H9 (cell line): ENCODE data around the gene IGSF9. TPM values are rescaled to one million over a fixed set of nuclear protein-coding genes. Genes with fewer than 3 reads are reported as not detected.

ENCODE experiments used
- DNase-seq: peaks from one replicate; pipeline ENCODE4 v3.0.0-alpha.2; 2017
- H2AFZ ChIP-seq: one replicate; pipeline ENCODE4 v1.6.1; 2013; ENCODE audit warnings: mild to moderate bottlenecking, low read length, control low read depth, moderate library complexity
- H2AK5ac ChIP-seq: 2 replicates; pipeline ENCODE4 v1.6.1; 2013; ENCODE audit warnings: low read length, control low read depth, mixed read lengths; ENCODE audit not compliant: insufficient read length
- H2BK120ac ChIP-seq: one replicate; pipeline ENCODE4 v1.6.1; 2013; ENCODE audit warnings: low read depth, mild to moderate bottlenecking, low read length, control low read depth, inconsistent platforms; ENCODE audit not compliant: poor library complexity, severe bottlenecking
- H2BK12ac ChIP-seq: 2 replicates; pipeline ENCODE4 v1.6.1; 2013; ENCODE audit warnings: low read length, control low read depth, mixed read lengths, low read depth; ENCODE audit not compliant: insufficient read length
- H2BK15ac ChIP-seq: 2 replicates; pipeline ENCODE4 v1.6.1; 2013; ENCODE audit warnings: low read depth, low read length, control low read depth
- H2BK20ac ChIP-seq: one replicate; pipeline ENCODE4 v1.6.1; 2013; ENCODE audit warnings: low read depth, mild to moderate bottlenecking, low read length, control low read depth, inconsistent platforms; ENCODE audit not compliant: poor library complexity, severe bottlenecking
- H2BK5ac ChIP-seq: 2 replicates; pipeline ENCODE4 v1.6.1; 2013; ENCODE audit warnings: low read length, control low read depth, mixed read lengths; ENCODE audit not compliant: insufficient read length
- H3K14ac ChIP-seq: 2 replicates; pipeline ENCODE4 v1.6.1; 2013; ENCODE audit warnings: low read length, control low read depth; ENCODE audit not compliant: insufficient read depth
- H3K18ac ChIP-seq: 2 replicates; pipeline ENCODE4 v1.6.1; 2013; ENCODE audit warnings: low read depth, mild to moderate bottlenecking, mixed read lengths, low read length, control low read depth; ENCODE audit not compliant: insufficient read length
- H3K23ac ChIP-seq: 2 replicates; pipeline ENCODE4 v1.6.1; 2013; ENCODE audit warnings: low read length, control low read depth, mixed read lengths, low read depth; ENCODE audit not compliant: insufficient read length
- H3K23me2 ChIP-seq: 2 replicates; pipeline ENCODE4 v1.6.1; 2013; ENCODE audit warnings: low read depth, mild to moderate bottlenecking, mixed read lengths, low read length, control low read depth; ENCODE audit not compliant: insufficient read length, poor library complexity, severe bottlenecking
- H3K27ac ChIP-seq: 2 replicates; pipeline ENCODE4 v1.5.1; 2013; ENCODE audit warnings: low read length, control low read depth, mixed read lengths, low read depth; ENCODE audit not compliant: insufficient read length
- H3K27me3 ChIP-seq: 2 replicates; pipeline ENCODE4 v1.6.1; 2013; ENCODE audit warnings: low read length, control low read depth, inconsistent platforms; ENCODE audit not compliant: insufficient read depth
- H3K4ac ChIP-seq: 2 replicates; pipeline ENCODE4 v1.6.1; 2013; ENCODE audit warnings: low read depth, mild to moderate bottlenecking, control low read depth, inconsistent platforms, low read length, moderate library complexity
- H3K4me1 ChIP-seq: 2 replicates; pipeline ENCODE4 v1.6.1; 2013; ENCODE audit warnings: low read length, control low read depth, inconsistent platforms; ENCODE audit not compliant: insufficient read depth
- H3K4me2 ChIP-seq: 2 replicates; pipeline ENCODE4 v1.6.1; 2013; ENCODE audit warnings: low read length, control low read depth, mixed read lengths; ENCODE audit not compliant: insufficient read length, insufficient read depth
- H3K56ac ChIP-seq: 2 replicates; pipeline ENCODE4 v1.6.1; 2013; ENCODE audit warnings: low read depth, mild to moderate bottlenecking, mixed read lengths, low read length, control low read depth; ENCODE audit not compliant: insufficient read length
- H3K79me1 ChIP-seq: 2 replicates; pipeline ENCODE4 v1.6.1; 2013; ENCODE audit warnings: low read depth, mild to moderate bottlenecking, moderate library complexity, low read length, control low read depth, inconsistent platforms; ENCODE audit not compliant: insufficient read depth, poor library complexity, severe bottlenecking
- H3K79me2 ChIP-seq: 2 replicates; pipeline ENCODE4 v1.6.1; 2013; ENCODE audit warnings: low read length, control low read depth, inconsistent platforms; ENCODE audit not compliant: insufficient read depth
- H3K9ac ChIP-seq: 2 replicates; pipeline ENCODE4 v1.6.1; 2013; ENCODE audit warnings: low read length, control low read depth, mixed read lengths; ENCODE audit not compliant: insufficient read length; ENCODE audit errors: extremely low read depth
- H3K9me3 ChIP-seq: one replicate; pipeline ENCODE4 v1.6.1; 2013; ENCODE audit warnings: low read depth, low read length, inconsistent platforms; ENCODE audit not compliant: control insufficient read depth
- H3T11ph ChIP-seq: one replicate; pipeline ENCODE4 v1.6.1; 2013; ENCODE audit warnings: mild to moderate bottlenecking, low read length, control low read depth, inconsistent platforms
- H4K20me1 ChIP-seq: one replicate; pipeline ENCODE4 v1.6.1; 2013; ENCODE audit not compliant: control insufficient read depth, insufficient read length, insufficient read depth
- H4K5ac ChIP-seq: 2 replicates; pipeline ENCODE4 v1.6.1; 2013; ENCODE audit warnings: low read depth, mild to moderate bottlenecking, mixed read lengths, low read length, control low read depth; ENCODE audit not compliant: insufficient read length
- H4K8ac ChIP-seq: replicated peaks from 2 replicates; pipeline ENCODE4 v1.6.1; 2013; ENCODE audit warnings: low read length, control low read depth, mixed read lengths, low read depth; ENCODE audit not compliant: insufficient read length
- H4K91ac ChIP-seq: 2 replicates; pipeline ENCODE4 v1.6.1; 2013; ENCODE audit warnings: low read depth, mild to moderate bottlenecking, moderate library complexity, mixed read lengths, low read length, control low read depth; ENCODE audit not compliant: insufficient read length
- H3K27ac Mint-ChIP-seq, 3 experiments: 2 replicates in 2 of 3; 3 replicates in 1 of 3; pipeline ENCODE4 v1.8.0; 2020 to 2021; ENCODE audit warnings: mixed read lengths in 3 of 3, mild to moderate bottlenecking in 1 of 3, moderate library complexity in 1 of 3
- H3K27me3 Mint-ChIP-seq: 2 replicates; pipeline ENCODE4 v1.8.0; 2021; ENCODE audit warnings: low read depth, mild to moderate bottlenecking, moderate library complexity, mixed read lengths
- H3K36me3 Mint-ChIP-seq, 3 experiments: 2 replicates in 2 of 3; 3 replicates in 1 of 3; pipeline ENCODE4 v1.8.0; 2020 to 2021; ENCODE audit warnings: low read depth in 3 of 3, mixed read lengths in 3 of 3; ENCODE audit not compliant: insufficient read depth in 1 of 3
- H3K4me1 Mint-ChIP-seq, 2 experiments: 2 replicates each; pipeline ENCODE4 v1.8.0; 2020; ENCODE audit warnings: mixed read lengths in 2 of 2
- H3K4me3 Mint-ChIP-seq, 2 experiments: 2 replicates in 1 of 2; 3 replicates in 1 of 2; pipeline ENCODE4 v1.8.0; 2020 to 2021; ENCODE audit warnings: mild to moderate bottlenecking in 2 of 2, mixed read lengths in 2 of 2, moderate library complexity in 1 of 2
- H3K9me3 Mint-ChIP-seq, 2 experiments: 2 replicates in 1 of 2; 3 replicates in 1 of 2; pipeline ENCODE4 v1.8.0; 2020; ENCODE audit warnings: mild to moderate bottlenecking in 2 of 2, mixed read lengths in 2 of 2, moderate library complexity in 1 of 2
- CTCF ChIP-seq: fragments of 200-600 bp; sonication (generic); conservative IDR thresholded peaks from 3 replicates; pipeline ENCODE4 v1.8.0; 2021; ENCODE audit warnings: antibody characterized with exemption, mild to moderate bottlenecking
- whole genome bisulfite sequencing: extraction: QIAGEN DNeasy Blood & Tissue Kit; methylation state at CpG from one replicate; pipeline ENCODE4 v1.1.7; 2013; ENCODE audit warnings: missing lambda C conversion rate, low lambda C conversion rate, mixed read lengths; ENCODE audit not compliant: insufficient read length; ENCODE audit errors: extremely low coverage; 5-methylcytosine and 5-hydroxymethylcytosine counted together
- total RNA-seq: library from RNA; stranded (reverse); gene quantifications from 2 replicates; pipeline ENCODE4 v1.2.1, GENCODE V29; 2021

IGSF9 gene
- total RNA-seq, 1 experiment from 2014 or later = 11.3 TPM

- Histone ChIP-seq H4K5ac (no peak overlapping the region), H3K27me3 (no peaks in the 10 kb centered on the region), H3K4ac (no peak overlapping the region), H2BK5ac (no peak overlapping the region), H2BK20ac (no peak overlapping the region), H3K4me2 (no peak overlapping the region), H3K18ac (no peak overlapping the region), H4K8ac (no peak overlapping the region), H2AFZ (no peak overlapping the region), H3K79me2 (no peaks in the 10 kb centered on the region), H2BK120ac (no peak overlapping the region), H4K91ac (no peak overlapping the region), H3K23me2 (peaks cover 17% of the 10 kb centered on the region), H3K4me1 (no peaks in the 10 kb centered on the region; the same call in 1 of the 2 replicates), H3K79me1 (no peaks in the 10 kb centered on the region), H4K20me1 (no peaks in the 10 kb centered on the region), H3K9ac (no peak overlapping the region), H3K9me3 (no peaks in the 10 kb centered on the region), H3K14ac (no peak overlapping the region), H3K56ac (no peak overlapping the region), H3K27ac (no peak overlapping the region), H3K23ac (no peak overlapping the region), H2BK15ac (no peak overlapping the region), H2BK12ac (no peak overlapping the region), H2AK5ac (no peak overlapping the region), H3T11ph (no peak overlapping the region)
- no peak for TF ChIP-seq CTCF
- peaks cover 42 to 45% of the 10 kb centered on the region in 2 experiments for H3K4me1 Mint-ChIP-seq
- H3K27me3 Mint-ChIP-seq = peaks cover 12% of the 10 kb centered on the region
- WGBS = no CpG with 5 or more reads among the region's 1 CpG
- no peak overlapping the region for H3K4me3 Mint-ChIP-seq
- H3K9me3 Mint-ChIP-seq = no peaks in the 10 kb centered on the region; a peak in 1 of 5 replicates
- H3K36me3 Mint-ChIP-seq = peaks cover 0 to 35% (median 20%) of the 10 kb centered on the region in 3 experiments; a peak in 5 of 7 replicates
- peak overlapping the region in 1 of 3 experiments; percentile 50; a peak in 1 of 7 replicates for H3K27ac Mint-ChIP-seq
- DNase-seq = no peak
Observed at GRCh38 chr1:159921251-159921650, 24.2 kb downstream of the IGSF9 start.
